Measurements from ENCODE around the gene FMN1. TPM values are rescaled to one million over a fixed set of nuclear protein-coding genes. Genes with fewer than 3 reads are reported as not detected.

FMN1 gene
- total RNA-seq, 1 experiment from 2014 or later = 0.37 TPM

- intact Hi-C loops (cut with micrococcal nuclease; ENCODE audit: unreplicated experiment) = no loop called here
Observed at GRCh38 chr15:32861174-32861573, 333.3 kb downstream of the FMN1 start.

DNA sequence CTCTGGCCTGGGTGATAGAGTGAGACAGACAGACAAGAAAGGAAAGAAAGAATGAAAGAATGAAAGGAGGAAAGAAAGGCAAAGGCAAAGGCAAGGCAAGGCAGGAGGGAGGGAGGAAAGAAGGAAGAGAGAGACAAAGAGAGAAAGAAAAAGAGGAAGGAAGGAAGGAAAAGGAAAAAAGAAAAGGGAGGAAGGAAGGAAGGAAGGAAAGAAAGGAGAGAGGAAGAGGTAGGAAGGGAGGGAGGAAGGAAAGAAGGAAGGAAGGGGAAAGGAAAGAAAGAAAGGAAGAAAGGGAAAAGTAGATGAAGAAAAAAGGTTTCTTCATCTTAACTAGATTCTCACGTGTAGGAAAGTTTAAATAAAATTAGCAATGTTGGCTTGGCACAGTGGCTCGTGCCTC, 334.5 kb downstream of the FMN1 start:
- intact Hi-C loops (cut with micrococcal nuclease; ENCODE audit: unreplicated experiment) = no loop called here
- Histone ChIP-seq H3K36me3 (ENCODE audit: insufficient read depth, low read length, poor library complexity, severe bottlenecking) (no peaks in the 10 kb centered on the region), H3K4me3 (ENCODE audit: low read depth, low read length, poor library complexity, severe bottlenecking) (no peak overlapping the region), H3K27me3 (replicated peaks; ENCODE audit: insufficient read depth, low read depth, low read length, poor library complexity) (no peaks in the 10 kb centered on the region), H3K27ac (ENCODE audit: low read depth, low read length, poor library complexity, severe bottlenecking) (no peak overlapping the region), H3K4me1 (ENCODE audit: insufficient read depth, low read length, poor library complexity, severe bottlenecking) (peaks cover 4% of the 10 kb centered on the region), H3K9me3 (ENCODE audit: low read depth, low read length, poor library complexity, severe bottlenecking) (no peaks in the 10 kb centered on the region)
- DNase-seq (ENCODE audit: low spot score) = no peak
- ChIA-PET CTCF (no interaction called here), POLR2A (ENCODE audit: low non-redundant PET) (no interaction called here)
- BruUV-seq (replicated peaks) = no TSS peak
- TF ChIP-seq EZH2 (IDR thresholded peaks at IDR 0.05; ENCODE audit: borderline replicate concordance, low read depth, low read length, poor library complexity, severe bottlenecking) (no peak), CTCF (conservative IDR thresholded peaks at IDR 0.05; ENCODE audit: low read depth, low read length) (no peak)

More at GRCh38 chr15:32861174-32861573, 333.3 kb downstream of the FMN1 start:
- Histone ChIP-seq H3K27me3 (replicated peaks; ENCODE audit: insufficient read depth, low read depth, low read length, poor library complexity) (no peaks in the 10 kb centered on the region), H3K27ac (ENCODE audit: low read depth, low read length, poor library complexity, severe bottlenecking) (no peak overlapping the region), H3K4me3 (ENCODE audit: low read depth, low read length, poor library complexity, severe bottlenecking) (no peak overlapping the region), H3K4me1 (ENCODE audit: insufficient read depth, low read length, poor library complexity, severe bottlenecking) (peaks cover 4% of the 10 kb centered on the region), H3K9me3 (ENCODE audit: low read depth, low read length, poor library complexity, severe bottlenecking) (no peaks in the 10 kb centered on the region), H3K36me3 (ENCODE audit: insufficient read depth, low read length, poor library complexity, severe bottlenecking) (no peaks in the 10 kb centered on the region)
- TF ChIP-seq CTCF (conservative IDR thresholded peaks at IDR 0.05; ENCODE audit: low read depth, low read length) (no peak), EZH2 (IDR thresholded peaks at IDR 0.05; ENCODE audit: borderline replicate concordance, low read depth, low read length, poor library complexity, severe bottlenecking) (no peak)
- ChIA-PET POLR2A (ENCODE audit: low non-redundant PET) (no interaction called here), CTCF (no interaction called here)
- no TSS peak for BruUV-seq (replicated peaks)
- no peak for DNase-seq (ENCODE audit: low spot score)

DNA sequence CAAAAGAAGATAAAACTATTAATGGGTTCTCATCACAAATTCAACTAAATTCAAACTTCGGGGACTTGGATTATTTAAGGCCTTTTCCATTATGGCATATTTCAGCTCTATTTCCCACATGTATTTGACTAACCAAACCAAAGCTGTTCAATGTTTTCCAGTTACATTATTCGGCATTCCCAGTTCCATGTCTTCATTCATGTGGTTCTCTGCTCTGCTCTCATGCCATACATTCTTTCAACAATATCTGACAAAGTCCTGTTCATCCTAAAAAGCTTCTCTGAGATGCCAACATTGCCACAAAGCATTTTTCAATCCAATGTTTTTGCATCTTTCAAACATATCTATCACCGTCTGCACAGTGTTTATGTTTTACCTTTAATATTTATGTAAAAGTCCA, 335.3 kb downstream of the FMN1 start:
- intact Hi-C loops (cut with micrococcal nuclease; ENCODE audit: unreplicated experiment) = no loop called here
- H3K4me1 ChIP-seq (ENCODE audit: insufficient read depth, low read length, poor library complexity, severe bottlenecking) = peaks cover 4% of the 10 kb centered on the region
- no peaks in the 10 kb centered on the region for H3K36me3 ChIP-seq (ENCODE audit: insufficient read depth, low read length, poor library complexity, severe bottlenecking)
- no peak for DNase-seq (ENCODE audit: low spot score)
- H3K4me3 ChIP-seq (ENCODE audit: low read depth, low read length, poor library complexity, severe bottlenecking) = no peak overlapping the region
- no peaks in the 10 kb centered on the region for H3K9me3 ChIP-seq (ENCODE audit: low read depth, low read length, poor library complexity, severe bottlenecking)
- TF ChIP-seq CTCF (conservative IDR thresholded peaks at IDR 0.05; ENCODE audit: low read depth, low read length) (no peak), EZH2 (IDR thresholded peaks at IDR 0.05; ENCODE audit: borderline replicate concordance, low read depth, low read length, poor library complexity, severe bottlenecking) (no peak)
- BruUV-seq (replicated peaks) = no TSS peak
- ChIA-PET POLR2A (ENCODE audit: low non-redundant PET) (no interaction called here), CTCF (no interaction called here)
- no peaks in the 10 kb centered on the region for H3K27me3 ChIP-seq (replicated peaks; ENCODE audit: insufficient read depth, low read depth, low read length, poor library complexity)
- no peak overlapping the region for H3K27ac ChIP-seq (ENCODE audit: low read depth, low read length, poor library complexity, severe bottlenecking)

Measured in A673 (cell line).